ENCODE data around the gene SLC13A5.

The SLC13A5 gene

DNA sequence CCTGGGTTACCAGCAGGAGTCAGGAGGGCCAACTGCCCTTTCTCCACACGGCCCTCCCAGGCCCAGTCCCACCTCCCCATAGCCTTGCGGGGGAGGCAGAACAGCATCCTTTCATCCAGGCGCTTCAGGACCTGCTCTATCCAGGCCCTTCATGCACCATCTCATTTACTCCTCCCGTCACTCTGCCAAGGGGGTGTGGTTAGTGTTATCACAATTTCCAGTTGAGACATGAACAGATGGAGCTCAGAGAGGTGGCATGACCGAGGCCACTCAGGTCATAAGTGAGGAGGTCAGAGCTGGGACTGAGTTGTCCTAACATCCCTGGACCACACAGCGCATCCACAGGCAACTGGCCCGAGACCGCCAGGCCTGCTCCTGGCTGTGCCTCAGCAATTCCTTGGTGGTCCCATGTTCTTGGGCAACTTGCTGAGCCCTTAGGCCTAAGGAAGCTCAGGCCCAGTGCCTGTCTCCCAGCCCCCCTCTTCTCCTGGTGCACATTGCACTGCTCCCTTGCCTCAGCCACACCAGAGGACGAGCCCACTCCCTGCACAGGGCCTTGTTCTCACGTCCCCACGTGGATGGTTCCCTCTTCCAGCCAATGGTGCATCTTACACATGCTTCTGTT, 37.9 kb downstream of the SLC13A5 start:
- no peaks in the 10 kb centered on the region for H3K4me1 ChIP-seq (ENCODE audit: control insufficient read depth in 1 of 2, insufficient read depth in 2 of 2, low read length in 2 of 2)
- H3K9ac ChIP-seq (ENCODE audit: low read length) = no peak overlapping the region
- no peak overlapping the region for H3K14ac ChIP-seq (ENCODE audit: low read length)
- H4K8ac ChIP-seq (ENCODE audit: low read depth, low read length) = no peak overlapping the region
- H3K79me2 ChIP-seq (ENCODE audit: control insufficient read depth, insufficient read depth, low read length, poor library complexity) = no peaks in the 10 kb centered on the region
- no peak for DNase-seq
- H2AK5ac ChIP-seq (ENCODE audit: low read length) = no peak overlapping the region
- no peaks in the 10 kb centered on the region for H3K79me1 ChIP-seq (ENCODE audit: low read length)
- no peak overlapping the region for H4K91ac ChIP-seq (ENCODE audit: low read depth, low read length)
- H2BK12ac ChIP-seq (ENCODE audit: low read length) = no peak overlapping the region
- no peak overlapping the region for H3K23ac ChIP-seq (ENCODE audit: low read length)
- no peaks in the 10 kb centered on the region for H3K9me3 ChIP-seq (ENCODE audit: insufficient read depth, low read depth, low read length)
- no peak overlapping the region for H4K12ac ChIP-seq (ENCODE audit: low read depth, low read length)
- H3K18ac ChIP-seq (ENCODE audit: low read length) = no peak overlapping the region
- no peaks in the 10 kb centered on the region for H3K36me3 ChIP-seq (ENCODE audit: control insufficient read depth in 1 of 2, insufficient read depth in 2 of 2, low read length in 2 of 2)
- no peak overlapping the region for H3K4ac ChIP-seq (ENCODE audit: low read depth, low read length)
- H2AFZ ChIP-seq (ENCODE audit: insufficient read depth, low read length, poor library complexity) = no peak overlapping the region
- no peak overlapping the region for H2BK120ac ChIP-seq (ENCODE audit: insufficient read depth, low read length, poor library complexity)
- H2BK5ac ChIP-seq (ENCODE audit: low read depth, low read length, poor library complexity) = no peak overlapping the region
- no peak overlapping the region for H3K4me3 ChIP-seq (ENCODE audit: low read depth, low read length)
- no CpG with 5 or more reads among the region's 11 CpGs for WGBS (ENCODE audit: extremely low coverage, insufficient coverage, insufficient read length)
- no peak overlapping the region for H3K4me2 ChIP-seq (ENCODE audit: low read length)
- H3K27ac ChIP-seq (ENCODE audit: low read depth, low read length) = no peak overlapping the region
- no peaks in the 10 kb centered on the region for H3K27me3 ChIP-seq (ENCODE audit: insufficient read depth, low read length)

DNA sequence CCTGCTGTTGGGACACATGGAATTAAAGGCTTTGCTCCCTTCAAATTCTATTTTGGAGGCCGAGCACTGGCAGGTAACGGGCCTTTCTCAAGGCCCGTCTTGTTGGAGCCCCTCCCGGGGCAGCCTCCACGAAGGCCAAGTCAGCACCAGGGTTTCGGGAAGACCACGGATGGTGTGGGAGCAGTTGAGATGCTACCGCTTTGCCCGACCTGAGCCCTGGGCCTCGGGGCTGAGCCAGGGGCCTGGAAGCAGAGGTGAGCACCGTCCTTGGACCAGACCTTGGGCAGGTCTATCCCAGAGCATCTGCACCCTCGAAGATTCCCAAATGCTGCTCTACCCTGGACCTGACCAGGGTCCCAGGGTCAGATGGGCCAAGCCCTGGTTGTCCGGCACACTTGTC, 38.6 kb downstream of the SLC13A5 start:
- Histone ChIP-seq H3K4me1 (ENCODE audit: control insufficient read depth in 1 of 2, insufficient read depth in 2 of 2, low read length in 2 of 2) (peaks cover 0 to 2% of the 10 kb centered on the region in 2 experiments), H2AFZ (ENCODE audit: insufficient read depth, low read length, poor library complexity) (no peak overlapping the region), H3K9me3 (ENCODE audit: insufficient read depth, low read depth, low read length) (no peaks in the 10 kb centered on the region), H2AK5ac (ENCODE audit: low read length) (no peak overlapping the region), H3K18ac (ENCODE audit: low read length) (no peak overlapping the region), H3K27ac (ENCODE audit: low read depth, low read length) (no peak overlapping the region), H3K79me1 (ENCODE audit: low read length) (no peaks in the 10 kb centered on the region), H3K79me2 (ENCODE audit: control insufficient read depth, insufficient read depth, low read length, poor library complexity) (no peaks in the 10 kb centered on the region), H2BK120ac (ENCODE audit: insufficient read depth, low read length, poor library complexity) (no peak overlapping the region), H2BK12ac (ENCODE audit: low read length) (no peak overlapping the region), H4K91ac (ENCODE audit: low read depth, low read length) (no peak overlapping the region), H3K36me3 (ENCODE audit: control insufficient read depth in 1 of 2, insufficient read depth in 2 of 2, low read length in 2 of 2) (no peaks in the 10 kb centered on the region), H3K4ac (ENCODE audit: low read depth, low read length) (no peak overlapping the region), H3K4me2 (ENCODE audit: low read length) (no peak overlapping the region), H3K9ac (ENCODE audit: low read length) (no peak overlapping the region), H4K8ac (ENCODE audit: low read depth, low read length) (no peak overlapping the region), H3K14ac (ENCODE audit: low read length) (no peak overlapping the region), H3K27me3 (ENCODE audit: insufficient read depth, low read length) (no peaks in the 10 kb centered on the region), H3K23ac (ENCODE audit: low read length) (no peak overlapping the region), H2BK5ac (ENCODE audit: low read depth, low read length, poor library complexity) (no peak overlapping the region), H3K4me3 (ENCODE audit: low read depth, low read length) (no peak overlapping the region), H4K12ac (ENCODE audit: low read depth, low read length) (no peak overlapping the region)
- DNase-seq = no peak
- WGBS (ENCODE audit: extremely low coverage, insufficient coverage, insufficient read length) = no CpG with 5 or more reads among the region's 13 CpGs

- no peak overlapping the region for H3K4me3 ChIP-seq (ENCODE audit: low read depth, low read length)
- H4K91ac ChIP-seq (ENCODE audit: low read depth, low read length) = no peak overlapping the region
- DNase-seq = no peak
- no CpG with 5 or more reads among the region's 7 CpGs for WGBS (ENCODE audit: extremely low coverage, insufficient coverage, insufficient read length)
- no peak overlapping the region for H3K23ac ChIP-seq (ENCODE audit: low read length)
- no peak overlapping the region for H2AK5ac ChIP-seq (ENCODE audit: low read length)
- H2AFZ ChIP-seq (ENCODE audit: insufficient read depth, low read length, poor library complexity) = no peak overlapping the region
- H4K12ac ChIP-seq (ENCODE audit: low read depth, low read length) = no peak overlapping the region
- no peak overlapping the region for H3K4ac ChIP-seq (ENCODE audit: low read depth, low read length)
- H3K79me1 ChIP-seq (ENCODE audit: low read length) = no peaks in the 10 kb centered on the region
- no peak overlapping the region for H2BK12ac ChIP-seq (ENCODE audit: low read length)
- H3K4me1 ChIP-seq (ENCODE audit: control insufficient read depth in 1 of 2, insufficient read depth in 2 of 2, low read length in 2 of 2) = peaks cover 0 to 2% of the 10 kb centered on the region in 2 experiments
- H3K9ac ChIP-seq (ENCODE audit: low read length) = no peak overlapping the region
- H3K27ac ChIP-seq (ENCODE audit: low read depth, low read length) = no peak overlapping the region
- no peak overlapping the region for H2BK120ac ChIP-seq (ENCODE audit: insufficient read depth, low read length, poor library complexity)
- no peak overlapping the region for H3K14ac ChIP-seq (ENCODE audit: low read length)
- H2BK5ac ChIP-seq (ENCODE audit: low read depth, low read length, poor library complexity) = no peak overlapping the region
- no peak overlapping the region for H3K18ac ChIP-seq (ENCODE audit: low read length)
- H3K9me3 ChIP-seq (ENCODE audit: insufficient read depth, low read depth, low read length) = no peaks in the 10 kb centered on the region
- H3K36me3 ChIP-seq (ENCODE audit: control insufficient read depth in 1 of 2, insufficient read depth in 2 of 2, low read length in 2 of 2) = no peaks in the 10 kb centered on the region
- no peak overlapping the region for H4K8ac ChIP-seq (ENCODE audit: low read depth, low read length)
- no peak overlapping the region for H3K4me2 ChIP-seq (ENCODE audit: low read length)
- no peaks in the 10 kb centered on the region for H3K27me3 ChIP-seq (ENCODE audit: insufficient read depth, low read length)
- no peaks in the 10 kb centered on the region for H3K79me2 ChIP-seq (ENCODE audit: control insufficient read depth, insufficient read depth, low read length, poor library complexity)
These were observed 41.7 kb downstream of the SLC13A5 start for GRCh38 chr17:6671431-6671830.

DNA sequence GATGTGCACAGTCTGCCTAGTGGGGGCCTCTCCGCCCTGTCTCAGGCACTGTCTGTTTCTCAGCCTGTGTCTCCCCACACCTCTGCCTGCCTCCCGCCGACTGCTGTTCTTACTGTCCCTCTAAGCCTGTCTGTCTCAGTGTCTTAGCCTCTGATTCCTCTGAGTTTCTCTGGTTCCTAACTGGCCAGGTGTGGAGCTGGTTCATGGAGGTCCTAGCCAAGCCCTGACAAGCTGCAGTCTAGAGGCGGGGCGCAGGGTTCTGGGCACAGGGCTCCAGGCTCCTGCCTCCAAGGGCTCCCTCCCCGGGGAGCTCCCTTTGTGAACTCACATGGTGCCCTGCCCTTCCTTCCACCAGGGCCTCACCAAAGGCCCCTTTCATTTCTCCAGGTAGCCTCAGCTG, 42.2 kb downstream of the SLC13A5 start:
- H3K27me3 ChIP-seq (ENCODE audit: insufficient read depth, low read length) = no peaks in the 10 kb centered on the region
- H2AK5ac ChIP-seq (ENCODE audit: low read length) = no peak overlapping the region
- H3K4me3 ChIP-seq (ENCODE audit: low read depth, low read length) = no peak overlapping the region
- H4K12ac ChIP-seq (ENCODE audit: low read depth, low read length) = no peak overlapping the region
- no peak overlapping the region for H2BK5ac ChIP-seq (ENCODE audit: low read depth, low read length, poor library complexity)
- H3K79me2 ChIP-seq (ENCODE audit: control insufficient read depth, insufficient read depth, low read length, poor library complexity) = no peaks in the 10 kb centered on the region
- no peak overlapping the region for H3K4ac ChIP-seq (ENCODE audit: low read depth, low read length)
- H3K9ac ChIP-seq (ENCODE audit: low read length) = no peak overlapping the region
- H2BK120ac ChIP-seq (ENCODE audit: insufficient read depth, low read length, poor library complexity) = no peak overlapping the region
- H3K27ac ChIP-seq (ENCODE audit: low read depth, low read length) = no peak overlapping the region
- H3K79me1 ChIP-seq (ENCODE audit: low read length) = no peaks in the 10 kb centered on the region
- H2AFZ ChIP-seq (ENCODE audit: insufficient read depth, low read length, poor library complexity) = no peak overlapping the region
- H2BK12ac ChIP-seq (ENCODE audit: low read length) = no peak overlapping the region
- no peak overlapping the region for H3K18ac ChIP-seq (ENCODE audit: low read length)
- H3K36me3 ChIP-seq (ENCODE audit: control insufficient read depth in 1 of 2, insufficient read depth in 2 of 2, low read length in 2 of 2) = no peaks in the 10 kb centered on the region
- no peak overlapping the region for H4K8ac ChIP-seq (ENCODE audit: low read depth, low read length)
- H4K91ac ChIP-seq (ENCODE audit: low read depth, low read length) = no peak overlapping the region
- DNase-seq = no peak
- peaks cover 0 to 2% of the 10 kb centered on the region in 2 experiments for H3K4me1 ChIP-seq (ENCODE audit: control insufficient read depth in 1 of 2, insufficient read depth in 2 of 2, low read length in 2 of 2)
- H3K14ac ChIP-seq (ENCODE audit: low read length) = no peak overlapping the region
- WGBS (ENCODE audit: extremely low coverage, insufficient coverage, insufficient read length) = no CpG with 5 or more reads among the region's 6 CpGs
- no peaks in the 10 kb centered on the region for H3K9me3 ChIP-seq (ENCODE audit: insufficient read depth, low read depth, low read length)
- H3K23ac ChIP-seq (ENCODE audit: low read length) = no peak overlapping the region
- no peak overlapping the region for H3K4me2 ChIP-seq (ENCODE audit: low read length)

All from trophoblast cell (in vitro differentiated cells and primary cell).